Lower leg skin (tissue), 3 donors: Measurements from ENCODE around the gene LTBP4.

Experiments used
- CTCF ChIP-seq, 3 donors: fragments of 450-650 bp; IDR thresholded peaks; one replicate each; pipeline ENCODE4 v1.5.1; 2016; ENCODE audit warnings: antibody characterized with exemption in 3 of 3, mild to moderate bottlenecking in 3 of 3, moderate library complexity in 2 of 3
- POLR2A ChIP-seq, 2 donors: fragments of 450-650 bp; IDR thresholded peaks; one replicate each; pipeline ENCODE4 v1.6.1; 2016 to 2017; ENCODE audit warnings: antibody characterized with exemption in 2 of 2, mild to moderate bottlenecking in 1 of 2, moderate library complexity in 1 of 2

GRCh38 chr19:40600570-40601133, 517 bp upstream of the LTBP4 start:
- TF ChIP-seq CTCF (IDR thresholded peaks at IDR 0.05) (no peak), POLR2A (IDR thresholded peaks at IDR 0.05) (no peak)
